DOHH2 (cell line): ENCODE measurements around the gene DRAXIN.

Experiments used
- H3F3A ChIP-seq: fragments of 200-600 bp; sonication (generic), shearing (Covaris generic); 2 replicates; pipeline ENCODE4 v1.6.0; 2016; ENCODE audit warnings: antibody characterized with exemption, mild to moderate bottlenecking; ENCODE audit not compliant: control insufficient read depth, insufficient read depth
- H3K27ac ChIP-seq: fragments of 200-600 bp; sonication (generic); 2 replicates; pipeline ENCODE4 v1.5.1; 2014; ENCODE audit warnings: low read depth, mild to moderate bottlenecking, low read length, moderate library complexity
- H3K27me3 ChIP-seq: fragments of 200-600 bp; sonication (generic); 2 replicates; pipeline ENCODE4 v1.6.1; 2014; ENCODE audit warnings: mild to moderate bottlenecking, low read length, mixed read lengths; ENCODE audit not compliant: control insufficient read depth
- H3K36me3 ChIP-seq: fragments of 200-600 bp; sonication (generic); 2 replicates; pipeline ENCODE4 v1.6.1; 2014; ENCODE audit warnings: mild to moderate bottlenecking, low read length, moderate library complexity, mixed read lengths; ENCODE audit not compliant: control insufficient read depth
- H3K4me1 ChIP-seq: fragments of 200-600 bp; sonication (generic); 2 replicates; pipeline ENCODE4 v1.6.1; 2014; ENCODE audit warnings: mild to moderate bottlenecking, low read length, mixed read lengths; ENCODE audit not compliant: control insufficient read depth
- H3K4me2 ChIP-seq: fragments of 200-600 bp; sonication (generic); 2 replicates; pipeline ENCODE4 v1.6.0; 2014; ENCODE audit warnings: mild to moderate bottlenecking, low read length, moderate library complexity
- H3K4me3 ChIP-seq: fragments of 200-600 bp; sonication (generic); 2 replicates; pipeline ENCODE4 v1.5.1; 2014; ENCODE audit warnings: mild to moderate bottlenecking, low read length, mixed read lengths
- H3K79me2 ChIP-seq: fragments of 200-600 bp; sonication (generic); 2 replicates; pipeline ENCODE4 v1.6.1; 2014; ENCODE audit warnings: mild to moderate bottlenecking, low read length, mixed read lengths; ENCODE audit not compliant: control insufficient read depth
- H3K9me2 ChIP-seq: fragments of 200-600 bp; sonication (generic); replicated peaks from 2 replicates; pipeline ENCODE4 v1.6.1; 2014; ENCODE audit warnings: mild to moderate bottlenecking, low read length, mixed read lengths; ENCODE audit not compliant: control insufficient read depth
- H3K9me3 ChIP-seq: fragments of 200-600 bp; sonication (generic); 2 replicates; pipeline ENCODE4 v1.6.1; 2014; ENCODE audit warnings: antibody characterized with exemption, low read length, mixed read lengths; ENCODE audit not compliant: control insufficient read depth, insufficient read depth
- H4K20me1 ChIP-seq: fragments of 200-600 bp; sonication (generic); 2 replicates; pipeline ENCODE4 v1.6.0; 2014; ENCODE audit warnings: low read depth, mild to moderate bottlenecking, antibody characterized with exemption, low read length, moderate library complexity; ENCODE audit not compliant: control insufficient read depth, insufficient read depth
- CTCF ChIP-seq: fragments of 200-600 bp; sonication (generic); IDR thresholded peaks from one replicate; pipeline ENCODE4 v1.5.1; 2014; ENCODE audit warnings: antibody characterized with exemption, mild to moderate bottlenecking, low read depth, low read length; ENCODE audit not compliant: poor library complexity, severe bottlenecking
- EZH2phosphoT487 ChIP-seq: fragments of 200-600 bp; sonication (generic); IDR thresholded peaks from 2 replicates; pipeline ENCODE4 v1.6.1; 2017; ENCODE audit warnings: borderline replicate concordance, mild to moderate bottlenecking, antibody characterized with exemption, low read length, moderate library complexity, mixed read lengths

Gene DRAXIN

GRCh38 chr1:11769274-11769673, 77.8 kb downstream of the DRAXIN start:
- H3K27me3 ChIP-seq: no peaks in the 10 kb centered on the region
- no peak for TF ChIP-seq EZH2phosphoT487
- no peak for TF ChIP-seq CTCF
- H3K9me3 ChIP-seq: no peaks in the 10 kb centered on the region
- no peaks in the 10 kb centered on the region for H3K9me2 ChIP-seq
- no peak overlapping the region for H3K27ac ChIP-seq
- no peaks in the 10 kb centered on the region for H3K79me2 ChIP-seq
- no peaks in the 10 kb centered on the region for H4K20me1 ChIP-seq
- no peak overlapping the region for H3K4me2 ChIP-seq
- H3K4me1 ChIP-seq: peaks cover 12% of the 10 kb centered on the region
- peaks cover 2% of the 10 kb centered on the region; the same call in 1 of the 2 replicates for H3F3A ChIP-seq
- no peak overlapping the region for H3K4me3 ChIP-seq
- H3K36me3 ChIP-seq: no peaks in the 10 kb centered on the region

GRCh38 chr1:11770011-11770410, 78.5 kb downstream of the DRAXIN start:
- H3K27ac ChIP-seq: no peak overlapping the region
- no peaks in the 10 kb centered on the region for H4K20me1 ChIP-seq
- no peak overlapping the region for H3K4me2 ChIP-seq
- H3K79me2 ChIP-seq: no peaks in the 10 kb centered on the region
- H3K4me1 ChIP-seq: peaks cover 12% of the 10 kb centered on the region
- no peak overlapping the region for H3K4me3 ChIP-seq
- H3K36me3 ChIP-seq: no peaks in the 10 kb centered on the region
- H3K9me3 ChIP-seq: no peaks in the 10 kb centered on the region
- no peaks in the 10 kb centered on the region for H3K27me3 ChIP-seq
- TF ChIP-seq EZH2phosphoT487 (no peak), CTCF (no peak)
- H3K9me2 ChIP-seq: no peaks in the 10 kb centered on the region
- H3F3A ChIP-seq: peaks cover 2% of the 10 kb centered on the region; the same call in 1 of the 2 replicates

- peaks cover 2% of the 10 kb centered on the region; the same call in 1 of the 2 replicates for H3F3A ChIP-seq
- no peaks in the 10 kb centered on the region for H3K36me3 ChIP-seq
- no peaks in the 10 kb centered on the region for H3K9me3 ChIP-seq
- H3K27me3 ChIP-seq: no peaks in the 10 kb centered on the region
- no peak overlapping the region for H3K4me2 ChIP-seq
- peaks cover 12% of the 10 kb centered on the region for H3K4me1 ChIP-seq
- no peaks in the 10 kb centered on the region for H3K9me2 ChIP-seq
- TF ChIP-seq EZH2phosphoT487 (no peak), CTCF (no peak)
- no peak overlapping the region for H3K4me3 ChIP-seq
- no peak overlapping the region for H3K27ac ChIP-seq
- no peaks in the 10 kb centered on the region for H4K20me1 ChIP-seq
- H3K79me2 ChIP-seq: no peaks in the 10 kb centered on the region
These were observed 80.1 kb downstream of the DRAXIN start for GRCh38 chr1:11771481-11772043.
